Trophoblast cell (in vitro differentiated cells and primary cell): Measurements from ENCODE around the gene CHTF8. TPM values are rescaled to one million over a fixed set of nuclear protein-coding genes. Genes with fewer than 3 reads are reported as not detected.

Source experiments
- DNase-seq, 2 donors: peaks; one replicate each; pipeline ENCODE4 v3.0.0-alpha.2; 2016
- H2AFZ ChIP-seq: 2 replicates; pipeline ENCODE4 v1.6.1; 2013; ENCODE audit warnings: low read length, moderate library complexity, mild to moderate bottlenecking; ENCODE audit not compliant: insufficient read depth, poor library complexity
- H2AK5ac ChIP-seq: 2 replicates; pipeline ENCODE4 v1.6.1; 2013; ENCODE audit warnings: mild to moderate bottlenecking, low read length
- H2BK120ac ChIP-seq: 2 replicates; pipeline ENCODE4 v1.6.1; 2013; ENCODE audit warnings: low read length, mild to moderate bottlenecking, moderate library complexity; ENCODE audit not compliant: insufficient read depth, poor library complexity
- H2BK12ac ChIP-seq: 2 replicates; pipeline ENCODE4 v1.6.1; 2013; ENCODE audit warnings: mild to moderate bottlenecking, low read length, moderate library complexity
- H2BK5ac ChIP-seq: 2 replicates; pipeline ENCODE4 v1.6.1; 2013; ENCODE audit warnings: low read length, low read depth, moderate library complexity, mild to moderate bottlenecking; ENCODE audit not compliant: poor library complexity
- H3K14ac ChIP-seq: 2 replicates; pipeline ENCODE4 v1.6.1; 2013; ENCODE audit warnings: mild to moderate bottlenecking, low read length
- H3K18ac ChIP-seq: 2 replicates; pipeline ENCODE4 v1.6.1; 2013; ENCODE audit warnings: mild to moderate bottlenecking, low read length
- H3K23ac ChIP-seq: 2 replicates; pipeline ENCODE4 v1.6.1; 2013; ENCODE audit warnings: low read length
- H3K27ac ChIP-seq: 2 replicates; pipeline ENCODE4 v1.5.1; 2013; ENCODE audit warnings: low read depth, mild to moderate bottlenecking, inconsistent platforms, low read length, moderate library complexity
- H3K27me3 ChIP-seq: 2 replicates; pipeline ENCODE4 v1.6.1; 2013; ENCODE audit warnings: inconsistent platforms, mild to moderate bottlenecking, low read length, moderate library complexity; ENCODE audit not compliant: insufficient read depth
- H3K36me3 ChIP-seq, 2 experiments: 1 replicate in 1 of 2; 2 replicates in 1 of 2; pipeline ENCODE4 v1.6.1; 2013; ENCODE audit warnings: low read length in 2 of 2, mild to moderate bottlenecking in 2 of 2, moderate library complexity in 1 of 2; ENCODE audit not compliant: insufficient read depth in 2 of 2, control insufficient read depth in 1 of 2
- H3K4ac ChIP-seq: 2 replicates; pipeline ENCODE4 v1.6.1; 2013; ENCODE audit warnings: low read depth, mild to moderate bottlenecking, low read length, moderate library complexity
- H3K4me1 ChIP-seq, 2 experiments: 1 replicate in 1 of 2; 2 replicates in 1 of 2; pipeline ENCODE4 v1.6.1; 2013; ENCODE audit warnings: low read length in 2 of 2, mild to moderate bottlenecking in 2 of 2, moderate library complexity in 1 of 2; ENCODE audit not compliant: insufficient read depth in 2 of 2, control insufficient read depth in 1 of 2
- H3K4me2 ChIP-seq: 2 replicates; pipeline ENCODE4 v1.6.1; 2013; ENCODE audit warnings: inconsistent platforms, mild to moderate bottlenecking, low read length, moderate library complexity
- H3K4me3 ChIP-seq: 2 replicates; pipeline ENCODE4 v1.5.1; 2013; ENCODE audit warnings: mild to moderate bottlenecking, low read depth, low read length, inconsistent platforms
- H3K79me1 ChIP-seq: one replicate; pipeline ENCODE4 v1.6.1; 2013; ENCODE audit warnings: low read length
- H3K79me2 ChIP-seq: 2 replicates; pipeline ENCODE4 v1.6.1; 2013; ENCODE audit warnings: low read length, mild to moderate bottlenecking; ENCODE audit not compliant: control insufficient read depth, insufficient read depth, poor library complexity
- H3K9ac ChIP-seq: 2 replicates; pipeline ENCODE4 v1.6.1; 2013; ENCODE audit warnings: mild to moderate bottlenecking, low read length
- H3K9me3 ChIP-seq: 2 replicates; pipeline ENCODE4 v1.6.1; 2013; ENCODE audit warnings: low read depth, mild to moderate bottlenecking, control low read depth, inconsistent platforms, low read length; ENCODE audit not compliant: insufficient read depth
- H4K12ac ChIP-seq: 2 replicates; pipeline ENCODE4 v1.6.1; 2013; ENCODE audit warnings: low read depth, mild to moderate bottlenecking, low read length, moderate library complexity
- H4K8ac ChIP-seq: 2 replicates; pipeline ENCODE4 v1.6.1; 2013; ENCODE audit warnings: low read depth, mild to moderate bottlenecking, low read length, moderate library complexity
- H4K91ac ChIP-seq: one replicate; pipeline ENCODE4 v1.6.1; 2013; ENCODE audit warnings: low read depth, mild to moderate bottlenecking, low read length, moderate library complexity
- WGBS: extraction: QIAGEN DNeasy Blood & Tissue Kit; methylation state at CpG from one replicate; pipeline ENCODE4 v1.1.7; 2013; ENCODE audit warnings: missing lambda C conversion rate; ENCODE audit not compliant: insufficient read length, insufficient coverage; ENCODE audit errors: extremely low coverage; 5-methylcytosine and 5-hydroxymethylcytosine counted together
- polyA plus RNA-seq: library from polyadenylated mRNA; stranded (reverse); fragments of 200-250 nt; gene quantifications from 2 replicates; pipeline ENCODE4 v1.2.3, GENCODE V29; 2013

CHTF8 gene
- 99.6 and 102 TPM in 2 replicates for polyA plus RNA-seq

- peak; percentile 72 to 84 for DNase-seq
- H3K9me3 ChIP-seq: no peaks in the 10 kb centered on the region
- peak within 1 kb of the TSS; percentile 16 for H3K23ac ChIP-seq
- H3K4me3 ChIP-seq: peak within 1 kb of the TSS; percentile 97
- H2AFZ ChIP-seq: peak within 1 kb of the TSS; percentile 98
- peak within 1 kb of the TSS; percentile 100 for H4K12ac ChIP-seq
- H3K27me3 ChIP-seq: no peaks in the 10 kb centered on the region
- peak within 1 kb of the TSS; percentile 100 for H4K91ac ChIP-seq
- H4K8ac ChIP-seq: peak within 1 kb of the TSS; percentile 99
- peak within 1 kb of the TSS; percentile 99 for H2BK120ac ChIP-seq
- peak within 1 kb of the TSS; percentile 100 for H3K18ac ChIP-seq
- peak within 1 kb of the TSS; percentile 99 for H2BK5ac ChIP-seq
- H3K4me1 ChIP-seq: no peaks in the 10 kb centered on the region
- peak within 1 kb of the TSS; percentile 100 for H3K14ac ChIP-seq
- peak within 1 kb of the TSS; percentile 38 for H2BK12ac ChIP-seq
- no CpG with 5 or more reads among the region's 78 CpGs for WGBS
- H3K27ac ChIP-seq: peak within 1 kb of the TSS; percentile 99
- peaks cover 6 to 7% of the 10 kb centered on the region in 2 experiments for H3K36me3 ChIP-seq
- peak within 1 kb of the TSS; percentile 98 for H3K4ac ChIP-seq
- peaks cover 21% of the 10 kb centered on the region for H3K79me2 ChIP-seq
- H3K79me1 ChIP-seq: peaks cover 14% of the 10 kb centered on the region
- peak within 1 kb of the TSS; percentile 99 for H3K9ac ChIP-seq
- peak within 1 kb of the TSS; percentile 85 for H3K4me2 ChIP-seq
- H2AK5ac ChIP-seq: peak within 1 kb of the TSS; percentile 96
Measured at GRCh38 chr16:69132424-69133252, at the start of gene CHTF8, which contains the start of gene UTP4. CHTF8 (minus strand) TSS chr16:69132588; CDS start chr16:69121458, 11,130 bp downstream. UTP4 (plus strand) TSS chr16:69132649; CDS start chr16:69133460, 811 bp downstream.

- no peaks in the 10 kb centered on the region for H3K79me2 ChIP-seq
- H2BK120ac ChIP-seq: no peak overlapping the region
Measured at GRCh38 chr16:69180011-69180338, 47.6 kb upstream of the CHTF8 start.

GRCh38 chr16:69179328-69180010, 47.1 kb upstream of the CHTF8 start:
- Histone ChIP-seq H2BK120ac (no peak overlapping the region), H3K9me3 (no peaks in the 10 kb centered on the region), H3K36me3 (no peaks in the 10 kb centered on the region), H3K79me1 (no peaks in the 10 kb centered on the region), H2AK5ac (no peak overlapping the region), H2BK12ac (no peak overlapping the region), H3K18ac (no peak overlapping the region), H2BK5ac (no peak overlapping the region), H4K8ac (no peak overlapping the region), H3K4ac (no peak overlapping the region), H3K79me2 (no peaks in the 10 kb centered on the region), H3K4me3 (no peak overlapping the region), H3K27me3 (no peaks in the 10 kb centered on the region), H3K27ac (no peak overlapping the region), H3K23ac (no peak overlapping the region), H3K9ac (no peak overlapping the region), H2AFZ (no peak overlapping the region), H3K4me1 (peaks cover 0 to 3% of the 10 kb centered on the region in 2 experiments), H4K12ac (no peak overlapping the region), H4K91ac (no peak overlapping the region), H3K14ac (no peak overlapping the region), H3K4me2 (no peak overlapping the region)
- no peak for DNase-seq
- WGBS: no CpG with 5 or more reads among the region's 6 CpGs

More at GRCh38 chr16:69180011-69180338, 47.6 kb upstream of the CHTF8 start:
- Histone ChIP-seq H3K27ac (no peak overlapping the region), H2BK12ac (no peak overlapping the region), H3K18ac (no peak overlapping the region), H3K27me3 (no peaks in the 10 kb centered on the region), H3K4me1 (peaks cover 0 to 3% of the 10 kb centered on the region in 2 experiments), H3K36me3 (no peaks in the 10 kb centered on the region), H2AK5ac (no peak overlapping the region), H3K4ac (no peak overlapping the region), H2AFZ (no peak overlapping the region), H3K14ac (no peak overlapping the region), H3K4me2 (no peak overlapping the region), H3K79me1 (no peaks in the 10 kb centered on the region), H4K12ac (no peak overlapping the region), H2BK5ac (no peak overlapping the region), H3K9me3 (no peaks in the 10 kb centered on the region), H3K23ac (no peak overlapping the region), H3K4me3 (no peak overlapping the region), H4K8ac (no peak overlapping the region), H3K9ac (no peak overlapping the region), H4K91ac (no peak overlapping the region)
- no peak for DNase-seq

GRCh38 chr16:69176033-69176800, 43.8 kb upstream of the CHTF8 start:
- Histone ChIP-seq H4K12ac (no peak overlapping the region), H3K4me1 (peaks cover 5 to 10% of the 10 kb centered on the region in 2 experiments), H3K4ac (no peak overlapping the region), H3K36me3 (no peaks in the 10 kb centered on the region), H3K14ac (no peak overlapping the region), H3K79me1 (peaks cover 3% of the 10 kb centered on the region), H3K27me3 (no peaks in the 10 kb centered on the region), H3K23ac (no peak overlapping the region), H4K8ac (no peak overlapping the region), H3K79me2 (no peaks in the 10 kb centered on the region), H4K91ac (no peak overlapping the region), H2AFZ (no peak overlapping the region), H2BK120ac (no peak overlapping the region), H3K4me2 (no peak overlapping the region), H3K9me3 (no peaks in the 10 kb centered on the region), H3K18ac (no peak overlapping the region), H3K27ac (no peak overlapping the region), H3K4me3 (no peak overlapping the region), H2BK5ac (no peak overlapping the region), H2BK12ac (no peak overlapping the region), H2AK5ac (no peak overlapping the region), H3K9ac (no peak overlapping the region)
- no peak for DNase-seq
- WGBS: no CpG with 5 or more reads among the region's 4 CpGs
